HUES64 (cell line): Measurements from ENCODE around the gene SLC8A1.

Experiments used
- H3K27ac ChIP-seq: 2 replicates; pipeline ENCODE4 v1.7.0; 2013; ENCODE audit warnings: low read depth, low read length, inconsistent platforms
- H3K27me3 ChIP-seq: 2 replicates; pipeline ENCODE4 v1.6.1; 2013; ENCODE audit warnings: mild to moderate bottlenecking, low read length; ENCODE audit not compliant: insufficient read depth
- H3K36me3 ChIP-seq: 2 replicates; pipeline ENCODE4 v1.6.1; 2013; ENCODE audit warnings: mild to moderate bottlenecking, low read length; ENCODE audit not compliant: insufficient read depth
- H3K4me1 ChIP-seq: 2 replicates; pipeline ENCODE4 v1.6.1; 2013; ENCODE audit warnings: mild to moderate bottlenecking, low read length, moderate library complexity; ENCODE audit not compliant: insufficient read depth
- H3K4me3 ChIP-seq: 2 replicates; pipeline ENCODE4 v1.5.1; 2013; ENCODE audit warnings: mild to moderate bottlenecking, low read length, moderate library complexity
- H3K9ac ChIP-seq: 2 replicates; pipeline ENCODE4 v1.6.1; 2013; ENCODE audit warnings: mild to moderate bottlenecking, low read depth, low read length
- H3K9me3 ChIP-seq: 2 replicates; pipeline ENCODE4 v1.6.1; 2013; ENCODE audit warnings: low read depth, low read length; ENCODE audit not compliant: insufficient read depth
- WGBS: fragments of 150-250, 120-280 bp; methylation state at CpG from one replicate; pipeline ENCODE4 v1.1.7; 2013; ENCODE audit warnings: missing lambda C conversion rate; 5-methylcytosine and 5-hydroxymethylcytosine counted together

SLC8A1 gene

GRCh38 chr2:40168032-40168431 lies 283.9 kb downstream of the SLC8A1 start:
- H3K4me3 ChIP-seq: no peak overlapping the region
- H3K27ac ChIP-seq: no peak overlapping the region
- H3K4me1 ChIP-seq: peaks cover 7% of the 10 kb centered on the region; the same call in 1 of the 2 replicates

GRCh38 chr2:40166006-40166405 lies 285.9 kb downstream of the SLC8A1 start:
- Histone ChIP-seq H3K27ac (no peak overlapping the region), H3K9me3 (no peaks in the 10 kb centered on the region), H3K36me3 (no peaks in the 10 kb centered on the region), H3K4me1 (peaks cover 7% of the 10 kb centered on the region; the same call in 1 of the 2 replicates), H3K9ac (no peak overlapping the region), H3K27me3 (no peaks in the 10 kb centered on the region), H3K4me3 (no peak overlapping the region)
- 64% methylated on average over 2 of the region's 2 CpGs for WGBS

More at GRCh38 chr2:40168032-40168431, 283.9 kb downstream of the SLC8A1 start:
- 95% methylated on average over 4 of the region's 4 CpGs for WGBS
- H3K27me3 ChIP-seq: no peaks in the 10 kb centered on the region
- no peak overlapping the region for H3K9ac ChIP-seq
- H3K9me3 ChIP-seq: no peaks in the 10 kb centered on the region
- no peaks in the 10 kb centered on the region for H3K36me3 ChIP-seq

- no peaks in the 10 kb centered on the region for H3K27me3 ChIP-seq
- H3K9ac ChIP-seq: no peak overlapping the region
- H3K27ac ChIP-seq: no peak overlapping the region
- no peak overlapping the region for H3K4me3 ChIP-seq
- no peaks in the 10 kb centered on the region for H3K36me3 ChIP-seq
- no peaks in the 10 kb centered on the region for H3K9me3 ChIP-seq
- peaks cover 7% of the 10 kb centered on the region; the same call in 1 of the 2 replicates for H3K4me1 ChIP-seq
- 85% methylated on average over 4 of the region's 4 CpGs for WGBS
These were observed 286.4 kb downstream of the SLC8A1 start for GRCh38 chr2:40165509-40165844.

GRCh38 chr2:40164736-40165508 lies 287.0 kb downstream of the SLC8A1 start:
- no peaks in the 10 kb centered on the region for H3K9me3 ChIP-seq
- H3K27ac ChIP-seq: no peak overlapping the region
- 95% methylated on average over 9 of the region's 9 CpGs for WGBS
- H3K9ac ChIP-seq: no peak overlapping the region
- peaks cover 7% of the 10 kb centered on the region; the same call in 1 of the 2 replicates for H3K4me1 ChIP-seq
- H3K36me3 ChIP-seq: no peaks in the 10 kb centered on the region
- no peaks in the 10 kb centered on the region for H3K27me3 ChIP-seq
- H3K4me3 ChIP-seq: no peak overlapping the region

DNA sequence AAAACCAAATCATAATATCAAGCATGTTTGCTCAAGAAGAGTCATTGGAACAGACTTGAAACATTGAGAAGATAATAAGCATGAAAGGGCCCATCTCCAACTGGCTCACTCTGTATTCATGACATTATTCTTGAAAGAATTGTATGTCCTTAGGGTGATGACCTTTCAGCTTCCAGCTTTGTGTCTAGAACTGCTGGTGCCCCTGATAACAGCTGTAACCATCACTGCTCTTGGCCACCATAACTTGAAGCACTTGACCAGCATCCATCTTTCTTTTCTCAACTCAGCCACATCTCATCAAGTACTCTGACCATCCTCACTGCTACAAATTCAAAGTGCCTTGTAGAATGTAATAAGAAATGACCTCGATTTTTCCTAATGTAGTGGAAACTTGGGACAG lies 289.9 kb downstream of the SLC8A1 start:
- no peaks in the 10 kb centered on the region for H3K9me3 ChIP-seq
- no peaks in the 10 kb centered on the region for H3K36me3 ChIP-seq
- no peak overlapping the region for H3K4me3 ChIP-seq
- H3K4me1 ChIP-seq: peaks cover 7% of the 10 kb centered on the region; the same call in 1 of the 2 replicates
- no peaks in the 10 kb centered on the region for H3K27me3 ChIP-seq
- no peak overlapping the region for H3K27ac ChIP-seq
- H3K9ac ChIP-seq: no peak overlapping the region
- WGBS: 90% methylated on average over 1 of the region's 1 CpG

DNA sequence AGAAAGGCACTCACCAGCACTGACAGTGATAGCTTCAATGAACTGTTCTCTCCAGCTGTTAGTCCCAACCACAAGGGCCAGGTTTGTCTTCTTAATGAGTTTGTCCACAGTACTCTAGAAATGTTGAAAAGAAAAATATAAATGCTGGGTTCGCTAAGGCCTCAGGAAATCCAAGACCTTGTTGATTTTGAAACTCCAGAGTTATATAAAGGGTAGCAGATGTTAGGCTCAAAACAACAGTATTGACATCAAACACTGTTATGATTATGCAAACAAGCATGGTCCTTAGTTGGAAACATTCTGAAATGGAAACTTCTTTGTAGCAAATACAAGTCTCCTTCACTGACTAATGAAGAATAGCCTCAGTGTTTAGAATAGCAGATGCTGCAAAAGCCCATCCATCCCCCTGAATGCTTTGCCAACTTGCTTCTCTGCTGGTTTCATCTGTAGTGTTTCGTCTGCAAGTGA lies 291.1 kb downstream of the SLC8A1 start:
- no peaks in the 10 kb centered on the region for H3K9me3 ChIP-seq
- H3K4me3 ChIP-seq: no peak overlapping the region
- H3K36me3 ChIP-seq: no peaks in the 10 kb centered on the region
- H3K27me3 ChIP-seq: no peaks in the 10 kb centered on the region
- H3K4me1 ChIP-seq: peaks cover 6% of the 10 kb centered on the region; the same call in 1 of the 2 replicates
- H3K9ac ChIP-seq: no peak overlapping the region
- H3K27ac ChIP-seq: no peak overlapping the region
- 94% methylated on average over 2 of the region's 2 CpGs for WGBS

DNA sequence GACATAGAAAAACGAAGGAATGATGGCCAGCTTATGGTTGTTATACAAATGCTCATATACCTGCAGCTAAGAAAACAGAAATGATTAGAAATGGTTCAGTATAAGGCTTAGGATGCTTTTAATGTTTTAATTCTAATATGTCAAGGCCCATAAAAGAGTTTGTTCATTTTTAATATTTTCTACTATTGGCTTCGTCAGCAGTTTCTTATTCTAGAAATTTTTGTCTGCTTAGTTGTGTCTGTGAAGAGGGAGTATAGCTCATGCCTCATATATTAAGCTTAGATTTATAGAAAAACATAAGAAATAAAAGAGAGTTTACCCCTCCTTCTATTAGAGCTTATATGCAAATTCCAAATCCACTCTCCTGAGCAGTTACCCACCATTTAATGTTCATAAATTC lies 292.6 kb downstream of the SLC8A1 start:
- H3K9me3 ChIP-seq: no peaks in the 10 kb centered on the region
- H3K27ac ChIP-seq: no peak overlapping the region
- WGBS: 100% methylated on average over 1 of the region's 2 CpGs
- H3K36me3 ChIP-seq: no peaks in the 10 kb centered on the region
- H3K4me3 ChIP-seq: no peak overlapping the region
- H3K4me1 ChIP-seq: no peaks in the 10 kb centered on the region
- H3K9ac ChIP-seq: no peak overlapping the region
- no peaks in the 10 kb centered on the region for H3K27me3 ChIP-seq

- H3K36me3 ChIP-seq: no peaks in the 10 kb centered on the region
- no peak overlapping the region for H3K9ac ChIP-seq
- no peaks in the 10 kb centered on the region for H3K4me1 ChIP-seq
- no peaks in the 10 kb centered on the region for H3K9me3 ChIP-seq
- H3K27me3 ChIP-seq: no peaks in the 10 kb centered on the region
- H3K4me3 ChIP-seq: no peak overlapping the region
- WGBS: 93% methylated on average over 5 of the region's 5 CpGs
- no peak overlapping the region for H3K27ac ChIP-seq
These were observed 293.1 kb downstream of the SLC8A1 start for GRCh38 chr2:40158781-40159180.

DNA sequence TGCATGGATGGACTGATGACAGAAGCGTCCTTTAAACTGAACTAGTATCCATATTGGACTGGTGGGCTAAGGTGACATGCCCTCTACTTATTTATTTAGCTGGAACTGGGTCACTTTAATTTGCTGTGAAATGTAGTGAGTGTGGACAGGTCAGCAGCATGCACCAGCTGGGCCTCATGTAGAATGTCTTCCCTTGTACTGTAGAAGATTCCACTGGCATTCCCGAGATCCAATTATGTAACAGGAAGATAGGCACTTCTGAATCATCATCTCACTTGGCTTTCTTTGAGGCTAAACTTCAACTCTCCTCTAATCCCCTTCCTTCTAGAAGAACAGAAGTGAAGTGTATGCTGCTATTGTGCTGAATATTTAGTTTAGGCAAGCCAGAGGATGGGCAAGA lies 296.2 kb downstream of the SLC8A1 start:
- Histone ChIP-seq H3K27me3 (no peaks in the 10 kb centered on the region), H3K9ac (no peak overlapping the region), H3K4me1 (peaks cover under 1% of the 10 kb centered on the region; the same call in 1 of the 2 replicates), H3K27ac (no peak overlapping the region), H3K36me3 (no peaks in the 10 kb centered on the region), H3K9me3 (no peaks in the 10 kb centered on the region), H3K4me3 (no peak overlapping the region)
- 96% methylated on average over 2 of the region's 2 CpGs for WGBS

GRCh38 chr2:40150266-40150665 lies 301.6 kb downstream of the SLC8A1 start:
- no peak overlapping the region for H3K27ac ChIP-seq
- H3K27me3 ChIP-seq: no peaks in the 10 kb centered on the region
- peaks cover 24% of the 10 kb centered on the region for H3K4me1 ChIP-seq
- no peaks in the 10 kb centered on the region for H3K36me3 ChIP-seq
- H3K4me3 ChIP-seq: no peak overlapping the region
- H3K9me3 ChIP-seq: no peaks in the 10 kb centered on the region
- no peak overlapping the region for H3K9ac ChIP-seq
- 69% methylated on average over 4 of the region's 4 CpGs for WGBS

GRCh38 chr2:40148334-40148733 lies 303.6 kb downstream of the SLC8A1 start:
- no peaks in the 10 kb centered on the region for H3K36me3 ChIP-seq
- no peak overlapping the region for H3K4me3 ChIP-seq
- H3K27me3 ChIP-seq: no peaks in the 10 kb centered on the region
- no peak overlapping the region for H3K27ac ChIP-seq
- H3K9ac ChIP-seq: no peak overlapping the region
- 97% methylated on average over 6 of the region's 6 CpGs for WGBS
- peaks cover 41% of the 10 kb centered on the region for H3K4me1 ChIP-seq
- no peaks in the 10 kb centered on the region for H3K9me3 ChIP-seq
